Stomach (tissue), 4 donors: ENCODE data around the gene KLF9.

ENCODE experiments used
- POLR2AphosphoS5 ChIP-seq, 3 donors: sonication (generic); formaldehyde crosslinking; IDR thresholded peaks; one replicate each; pipeline ENCODE4 v1.6.1; 2016; ENCODE audit warnings: antibody characterized with exemption in 3 of 3
- TF ChIP-seq, protein P1 (sequence below), 7 experiments: fragments of 450-650 bp in 4 of 7; fragments of 200-600 bp in 3 of 7; sonication (generic) in 3 of 7; IDR thresholded peaks; one replicate each; pipeline ENCODE4 v1.5.1; 2016 to 2019; ENCODE audit warnings: antibody characterized with exemption in 7 of 7, control low read depth in 2 of 7, mild to moderate bottlenecking in 1 of 7

DNA sequence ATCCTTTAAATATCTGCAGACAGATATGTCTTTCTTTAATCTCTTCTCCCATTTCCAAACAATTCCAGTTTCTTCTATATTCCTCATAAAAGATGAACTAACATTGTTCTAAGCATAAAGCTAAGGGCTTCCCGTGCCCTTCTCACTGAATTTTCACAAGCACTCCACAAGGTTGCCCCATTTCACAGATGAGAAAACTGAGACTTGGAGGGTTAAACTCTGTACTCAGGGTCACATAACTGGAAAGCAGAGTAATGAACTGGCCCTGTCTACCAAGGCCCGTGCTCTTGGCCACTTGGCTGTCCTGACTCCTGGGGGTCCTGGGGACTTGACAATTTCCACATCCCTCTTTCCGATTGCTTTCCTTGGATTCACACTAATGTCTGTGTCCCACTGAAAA is 25.3 kb downstream of the KLF9 start:
- TF ChIP-seq, protein P1, sequence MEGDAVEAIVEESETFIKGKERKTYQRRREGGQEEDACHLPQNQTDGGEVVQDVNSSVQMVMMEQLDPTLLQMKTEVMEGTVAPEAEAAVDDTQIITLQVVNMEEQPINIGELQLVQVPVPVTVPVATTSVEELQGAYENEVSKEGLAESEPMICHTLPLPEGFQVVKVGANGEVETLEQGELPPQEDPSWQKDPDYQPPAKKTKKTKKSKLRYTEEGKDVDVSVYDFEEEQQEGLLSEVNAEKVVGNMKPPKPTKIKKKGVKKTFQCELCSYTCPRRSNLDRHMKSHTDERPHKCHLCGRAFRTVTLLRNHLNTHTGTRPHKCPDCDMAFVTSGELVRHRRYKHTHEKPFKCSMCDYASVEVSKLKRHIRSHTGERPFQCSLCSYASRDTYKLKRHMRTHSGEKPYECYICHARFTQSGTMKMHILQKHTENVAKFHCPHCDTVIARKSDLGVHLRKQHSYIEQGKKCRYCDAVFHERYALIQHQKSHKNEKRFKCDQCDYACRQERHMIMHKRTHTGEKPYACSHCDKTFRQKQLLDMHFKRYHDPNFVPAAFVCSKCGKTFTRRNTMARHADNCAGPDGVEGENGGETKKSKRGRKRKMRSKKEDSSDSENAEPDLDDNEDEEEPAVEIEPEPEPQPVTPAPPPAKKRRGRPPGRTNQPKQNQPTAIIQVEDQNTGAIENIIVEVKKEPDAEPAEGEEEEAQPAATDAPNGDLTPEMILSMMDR (IDR thresholded peaks at IDR 0.05): no peak
- no peak for TF ChIP-seq POLR2AphosphoS5 (IDR thresholded peaks at IDR 0.05)
